ENCODE data around the gene CTSA. TPM values are rescaled to one million over a fixed set of nuclear protein-coding genes. Genes with fewer than 3 reads are reported as not detected.
A peak's percentile ranks its signal among the peaks of the same experiment; 100 is the strongest.

Gene CTSA
- total and polyA plus RNA-seq, 9 of the 15 experiments (the other 6 are each of a cell fraction or from before 2014, with no cell fraction given), result 8.8 to 61.7 (median 28.3) TPM

DNA sequence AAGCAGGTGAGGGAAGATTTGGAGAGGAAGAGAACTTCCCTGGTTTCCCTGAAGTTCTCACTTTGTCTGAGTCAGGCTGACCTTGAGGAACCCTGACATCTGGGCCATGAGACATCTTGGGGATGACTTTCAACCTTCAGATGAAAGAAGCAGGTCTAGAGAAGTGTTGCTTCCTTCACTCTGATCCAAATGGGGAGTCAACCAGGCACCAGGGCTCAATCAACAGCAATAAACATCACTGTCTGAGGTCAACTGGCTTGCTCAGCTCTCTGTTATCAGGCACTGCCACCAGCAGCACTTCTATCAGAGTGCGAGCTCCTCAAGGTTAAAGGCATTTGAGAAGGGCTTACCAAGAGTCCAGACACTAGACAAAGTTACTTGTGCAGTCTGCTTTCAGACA is 40.2 kb upstream of the CTSA start (continued):
- TF ChIP-seq ZZZ3 (IDR thresholded peaks at IDR 0.05), result no peak
- no peak for TF ChIP-seq PPARD (CRISPR knock-in tag; IDR thresholded peaks at IDR 0.05)
- TF ChIP-seq, protein P1, sequence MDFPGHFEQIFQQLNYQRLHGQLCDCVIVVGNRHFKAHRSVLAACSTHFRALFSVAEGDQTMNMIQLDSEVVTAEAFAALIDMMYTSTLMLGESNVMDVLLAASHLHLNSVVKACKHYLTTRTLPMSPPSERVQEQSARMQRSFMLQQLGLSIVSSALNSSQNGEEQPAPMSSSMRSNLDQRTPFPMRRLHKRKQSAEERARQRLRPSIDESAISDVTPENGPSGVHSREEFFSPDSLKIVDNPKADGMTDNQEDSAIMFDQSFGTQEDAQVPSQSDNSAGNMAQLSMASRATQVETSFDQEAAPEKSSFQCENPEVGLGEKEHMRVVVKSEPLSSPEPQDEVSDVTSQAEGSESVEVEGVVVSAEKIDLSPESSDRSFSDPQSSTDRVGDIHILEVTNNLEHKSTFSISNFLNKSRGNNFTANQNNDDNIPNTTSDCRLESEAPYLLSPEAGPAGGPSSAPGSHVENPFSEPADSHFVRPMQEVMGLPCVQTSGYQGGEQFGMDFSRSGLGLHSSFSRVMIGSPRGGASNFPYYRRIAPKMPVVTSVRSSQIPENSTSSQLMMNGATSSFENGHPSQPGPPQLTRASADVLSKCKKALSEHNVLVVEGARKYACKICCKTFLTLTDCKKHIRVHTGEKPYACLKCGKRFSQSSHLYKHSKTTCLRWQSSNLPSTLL (IDR thresholded peaks at IDR 0.05), result no peak
- TF ChIP-seq ZNF3 (CRISPR knock-in tag; IDR thresholded peaks at IDR 0.05), result no peak
- TF ChIP-seq SLC30A9 (CRISPR knock-in tag; IDR thresholded peaks at IDR 0.05), result no peak
- TF ChIP-seq ADNP (tag; IDR thresholded peaks at IDR 0.05), result no peak
- peak; percentile 16; the same call in 1 of the 2 replicates for TF ChIP-seq CREM (IDR thresholded peaks at IDR 0.05; ENCODE audit: low read depth)
- TF ChIP-seq STAT5A (IDR thresholded peaks at IDR 0.05; ENCODE audit: borderline replicate concordance, low read length), result peak; percentile 55; the same call in 1 of the 2 replicates
- TF ChIP-seq TAF1 (IDR thresholded peaks at IDR 0.05; ENCODE audit: control insufficient read depth, extremely low read depth, insufficient read depth, low read length, severe bottlenecking), result no peak
- no peak for TF ChIP-seq PHF8 (IDR thresholded peaks at IDR 0.05; ENCODE audit: borderline replicate concordance, low read length)
- no peak for TF ChIP-seq CBX2 (IDR thresholded peaks at IDR 0.05; ENCODE audit: insufficient read depth, low read length, poor library complexity, severe bottlenecking)
- TF ChIP-seq FIP1L1 (IDR thresholded peaks at IDR 0.05; ENCODE audit: low read depth, low read length, poor library complexity, severe bottlenecking), result no peak
- peak in 1 of 2 experiments; percentile 56; a peak in 2 of 4 replicates for TF ChIP-seq HDAC1 (IDR thresholded peaks at IDR 0.05)
- TF ChIP-seq SMAD3 (CRISPR knock-in tag; conservative IDR thresholded peaks at IDR 0.05), result no peak
- TF ChIP-seq DNMT1 (IDR thresholded peaks at IDR 0.05), result no peak
- TF ChIP-seq, protein P2, sequence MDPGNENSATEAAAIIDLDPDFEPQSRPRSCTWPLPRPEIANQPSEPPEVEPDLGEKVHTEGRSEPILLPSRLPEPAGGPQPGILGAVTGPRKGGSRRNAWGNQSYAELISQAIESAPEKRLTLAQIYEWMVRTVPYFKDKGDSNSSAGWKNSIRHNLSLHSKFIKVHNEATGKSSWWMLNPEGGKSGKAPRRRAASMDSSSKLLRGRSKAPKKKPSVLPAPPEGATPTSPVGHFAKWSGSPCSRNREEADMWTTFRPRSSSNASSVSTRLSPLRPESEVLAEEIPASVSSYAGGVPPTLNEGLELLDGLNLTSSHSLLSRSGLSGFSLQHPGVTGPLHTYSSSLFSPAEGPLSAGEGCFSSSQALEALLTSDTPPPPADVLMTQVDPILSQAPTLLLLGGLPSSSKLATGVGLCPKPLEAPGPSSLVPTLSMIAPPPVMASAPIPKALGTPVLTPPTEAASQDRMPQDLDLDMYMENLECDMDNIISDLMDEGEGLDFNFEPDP (CRISPR knock-in tag; IDR thresholded peaks at IDR 0.05), result no peak
- TF ChIP-seq C11orf30 (IDR thresholded peaks at IDR 0.05; ENCODE audit: low read depth), result no peak
- TF ChIP-seq, protein P3, sequence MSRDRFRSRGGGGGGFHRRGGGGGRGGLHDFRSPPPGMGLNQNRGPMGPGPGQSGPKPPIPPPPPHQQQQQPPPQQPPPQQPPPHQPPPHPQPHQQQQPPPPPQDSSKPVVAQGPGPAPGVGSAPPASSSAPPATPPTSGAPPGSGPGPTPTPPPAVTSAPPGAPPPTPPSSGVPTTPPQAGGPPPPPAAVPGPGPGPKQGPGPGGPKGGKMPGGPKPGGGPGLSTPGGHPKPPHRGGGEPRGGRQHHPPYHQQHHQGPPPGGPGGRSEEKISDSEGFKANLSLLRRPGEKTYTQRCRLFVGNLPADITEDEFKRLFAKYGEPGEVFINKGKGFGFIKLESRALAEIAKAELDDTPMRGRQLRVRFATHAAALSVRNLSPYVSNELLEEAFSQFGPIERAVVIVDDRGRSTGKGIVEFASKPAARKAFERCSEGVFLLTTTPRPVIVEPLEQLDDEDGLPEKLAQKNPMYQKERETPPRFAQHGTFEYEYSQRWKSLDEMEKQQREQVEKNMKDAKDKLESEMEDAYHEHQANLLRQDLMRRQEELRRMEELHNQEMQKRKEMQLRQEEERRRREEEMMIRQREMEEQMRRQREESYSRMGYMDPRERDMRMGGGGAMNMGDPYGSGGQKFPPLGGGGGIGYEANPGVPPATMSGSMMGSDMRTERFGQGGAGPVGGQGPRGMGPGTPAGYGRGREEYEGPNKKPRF (IDR thresholded peaks at IDR 0.05; ENCODE audit: low read depth, low read length), result no peak
- no peak for TF ChIP-seq CBFB (CRISPR knock-in tag; IDR thresholded peaks at IDR 0.05)
- TF ChIP-seq, protein P4, sequence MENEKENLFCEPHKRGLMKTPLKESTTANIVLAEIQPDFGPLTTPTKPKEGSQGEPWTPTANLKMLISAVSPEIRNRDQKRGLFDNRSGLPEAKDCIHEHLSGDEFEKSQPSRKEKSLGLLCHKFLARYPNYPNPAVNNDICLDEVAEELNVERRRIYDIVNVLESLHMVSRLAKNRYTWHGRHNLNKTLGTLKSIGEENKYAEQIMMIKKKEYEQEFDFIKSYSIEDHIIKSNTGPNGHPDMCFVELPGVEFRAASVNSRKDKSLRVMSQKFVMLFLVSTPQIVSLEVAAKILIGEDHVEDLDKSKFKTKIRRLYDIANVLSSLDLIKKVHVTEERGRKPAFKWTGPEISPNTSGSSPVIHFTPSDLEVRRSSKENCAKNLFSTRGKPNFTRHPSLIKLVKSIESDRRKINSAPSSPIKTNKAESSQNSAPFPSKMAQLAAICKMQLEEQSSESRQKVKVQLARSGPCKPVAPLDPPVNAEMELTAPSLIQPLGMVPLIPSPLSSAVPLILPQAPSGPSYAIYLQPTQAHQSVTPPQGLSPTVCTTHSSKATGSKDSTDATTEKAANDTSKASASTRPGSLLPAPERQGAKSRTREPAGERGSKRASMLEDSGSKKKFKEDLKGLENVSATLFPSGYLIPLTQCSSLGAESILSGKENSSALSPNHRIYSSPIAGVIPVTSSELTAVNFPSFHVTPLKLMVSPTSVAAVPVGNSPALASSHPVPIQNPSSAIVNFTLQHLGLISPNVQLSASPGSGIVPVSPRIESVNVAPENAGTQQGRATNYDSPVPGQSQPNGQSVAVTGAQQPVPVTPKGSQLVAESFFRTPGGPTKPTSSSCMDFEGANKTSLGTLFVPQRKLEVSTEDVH (IDR thresholded peaks at IDR 0.05; ENCODE audit: low read depth, partially characterized antibody), result no peak

Measured in K562 (cell line).